Activated CD4-positive, alpha-beta T cell treated with anti-CD3 and anti-CD28 coated beads, Interleukin-2, amount 10 ng/mL, durations not matched to agents 7 days and 5 days (primary cell): ENCODE data around the gene CTBS. TPM values are rescaled to one million over a fixed set of nuclear protein-coding genes. Genes with fewer than 3 reads are reported as not detected.

Source experiments
- total RNA-seq, 2 experiments: library from RNA; stranded (reverse); gene quantifications; one replicate each; pipeline ENCODE4 v1.2.3, GENCODE V29; 2021

Gene CTBS
- total RNA-seq, 2 experiments from 2014 or later = 13.2 to 14.8 TPM

Other genes with a start within 250 kb of the CTBS start
- gene DNASE2B, start 176.0 kb downstream of the CTBS start, total RNA-seq = not detected
- gene RPF1, start 95.2 kb downstream of the CTBS start, total RNA-seq = 10 to 100 TPM; 37.3 to 45.7 TPM
- 1 to 10 TPM; 1.7 to 2.3 TPM for gene SPATA1, start 68.1 kb downstream of the CTBS start, total RNA-seq
- 100 to 1,000 TPM in 1 of 2 experiments, 10 to 100 TPM in 1; 90.1 to 113 TPM for gene GNG5, start 67.9 kb downstream of the CTBS start, total RNA-seq
- 10 to 100 TPM; 19.1 to 19.9 TPM for gene SSX2IP, start 116.0 kb upstream of the CTBS start, total RNA-seq